Measurements from ENCODE around the gene PGC. TPM values are rescaled to one million over a fixed set of nuclear protein-coding genes. Genes with fewer than 3 reads are reported as not detected.

The PGC gene
- total and polyA plus RNA-seq, 2 donors (not counting 1 experiment from before 2014, with no cell fraction given): not detected

GRCh38 chr6:41693281-41694240, 53.6 kb downstream of the PGC start:
- no peak for TF ChIP-seq EZH2 (IDR thresholded peaks at IDR 0.05; ENCODE audit: borderline replicate concordance, insufficient read depth, low read depth, low read length, poor library complexity, severe bottlenecking)
- TF ChIP-seq CTCF (IDR thresholded peaks at IDR 0.05): no peak
- H3K4me2 ChIP-seq (replicated peaks; ENCODE audit: low read depth, low read length, poor library complexity, severe bottlenecking): peak overlapping the region; percentile 18
- Mint-ChIP-seq H3K4me3 (no peak overlapping the region), H3K4me1 (peaks cover 46% of the 10 kb centered on the region), H3K27ac (peak overlapping the region; percentile 88), H3K9me3 (ENCODE audit: insufficient read depth) (no peaks in the 10 kb centered on the region), H3K27me3 (no peaks in the 10 kb centered on the region)
- H3K4me1 ChIP-seq (ENCODE audit: control insufficient read depth in 2 of 2, insufficient read depth in 2 of 2, low read length in 2 of 2): peaks cover 25 to 41% of the 10 kb centered on the region in 2 donors
- H3K27ac ChIP-seq (ENCODE audit: low read length in 2 of 2): peak overlapping the region; percentile 19 to 75
- intact Hi-C loops (cut with micrococcal nuclease): no loop called here
- H4K20me1 ChIP-seq (ENCODE audit: control insufficient read depth, insufficient read depth, low read length, poor library complexity, severe bottlenecking): peaks cover 93% of the 10 kb centered on the region
- no peaks in the 10 kb centered on the region for H3K9me3 ChIP-seq (ENCODE audit: control extremely low read depth in 1 of 3, control insufficient read depth in 2 of 3, insufficient read depth in 1 of 3, low read length in 2 of 3)
- CTCF ChIA-PET: interaction anchor here (0.8 to 6.3 kb wide), 6 partner anchors 9 to 90 kb away, joined by 3 to 51 read pairs (median 4); no protein-coding TSS in a partner anchor
- DNase-seq: no peak
- H3K36me3 ChIP-seq (replicated peaks in 1 of 2; ENCODE audit: control extremely low read depth in 1 of 2, control insufficient read depth in 1 of 2, extremely low read depth in 1 of 2, insufficient read depth in 2 of 2, low read length in 1 of 2): peaks cover 0 to 66% of the 10 kb centered on the region in 2 experiments
- H3K27me3 ChIP-seq (replicated peaks in 1 of 4; ENCODE audit: control extremely low read depth in 1 of 4, control insufficient read depth in 3 of 4, insufficient read depth in 4 of 4, low read length in 3 of 4): no peaks in the 10 kb centered on the region
- POLR2A ChIA-PET: interaction anchor here (0.6 kb wide), 4 partner anchors 9 to 95 kb away, joined by 3 to 7 read pairs (median 4); no protein-coding TSS in a partner anchor
- WGBS (ENCODE audit: insufficient coverage): 72% methylated on average over 7 of the region's 10 CpGs
- ATAC-seq (ENCODE audit: low read depth): no peak
- peak overlapping the region; percentile 11 for H3K9ac ChIP-seq (ENCODE audit: low read length)
- no peak overlapping the region for H3K4me3 ChIP-seq (ENCODE audit: control extremely low read depth in 1 of 5, extremely low read depth in 1 of 5, insufficient read depth in 1 of 5, low read depth in 2 of 5, low read length in 4 of 5)
- H2AFZ ChIP-seq (ENCODE audit: insufficient read depth, low read depth, low read length, poor library complexity, severe bottlenecking): no peak overlapping the region
- H3K79me2 ChIP-seq (ENCODE audit: control insufficient read depth, insufficient read depth, low read length): peaks cover 84% of the 10 kb centered on the region
